Measurements from ENCODE around the gene DNAH7.

DNAH7 gene

GRCh38 chr2:195857132-195857531, 211.5 kb downstream of the DNAH7 start:
- no peak overlapping the region for H3K27ac ChIP-seq
- H3K4me3 ChIP-seq: no peak overlapping the region
- no peak overlapping the region for H3K9ac ChIP-seq
- no peaks in the 10 kb centered on the region for H3K4me1 ChIP-seq
- H4K20me1 ChIP-seq: no peaks in the 10 kb centered on the region
- TF ChIP-seq Cebpa-rat (IDR thresholded peaks at IDR 0.05): no peak
- H3K9me3 ChIP-seq: no peaks in the 10 kb centered on the region
- no peaks in the 10 kb centered on the region for H3K27me3 ChIP-seq
- no peak overlapping the region for H3K4me2 ChIP-seq
- H3K36me3 ChIP-seq: no peaks in the 10 kb centered on the region

GRCh38 chr2:195850764-195851163, 217.9 kb downstream of the DNAH7 start:
- Histone ChIP-seq H3K36me3 (no peaks in the 10 kb centered on the region), H3K4me2 (no peak overlapping the region), H3K4me3 (no peak overlapping the region), H4K20me1 (no peaks in the 10 kb centered on the region), H3K9ac (no peak overlapping the region), H3K9me3 (no peaks in the 10 kb centered on the region), H3K27ac (no peak overlapping the region), H3K4me1 (no peaks in the 10 kb centered on the region), H3K27me3 (no peaks in the 10 kb centered on the region)
- no peak for TF ChIP-seq Cebpa-rat (IDR thresholded peaks at IDR 0.05)

DNA sequence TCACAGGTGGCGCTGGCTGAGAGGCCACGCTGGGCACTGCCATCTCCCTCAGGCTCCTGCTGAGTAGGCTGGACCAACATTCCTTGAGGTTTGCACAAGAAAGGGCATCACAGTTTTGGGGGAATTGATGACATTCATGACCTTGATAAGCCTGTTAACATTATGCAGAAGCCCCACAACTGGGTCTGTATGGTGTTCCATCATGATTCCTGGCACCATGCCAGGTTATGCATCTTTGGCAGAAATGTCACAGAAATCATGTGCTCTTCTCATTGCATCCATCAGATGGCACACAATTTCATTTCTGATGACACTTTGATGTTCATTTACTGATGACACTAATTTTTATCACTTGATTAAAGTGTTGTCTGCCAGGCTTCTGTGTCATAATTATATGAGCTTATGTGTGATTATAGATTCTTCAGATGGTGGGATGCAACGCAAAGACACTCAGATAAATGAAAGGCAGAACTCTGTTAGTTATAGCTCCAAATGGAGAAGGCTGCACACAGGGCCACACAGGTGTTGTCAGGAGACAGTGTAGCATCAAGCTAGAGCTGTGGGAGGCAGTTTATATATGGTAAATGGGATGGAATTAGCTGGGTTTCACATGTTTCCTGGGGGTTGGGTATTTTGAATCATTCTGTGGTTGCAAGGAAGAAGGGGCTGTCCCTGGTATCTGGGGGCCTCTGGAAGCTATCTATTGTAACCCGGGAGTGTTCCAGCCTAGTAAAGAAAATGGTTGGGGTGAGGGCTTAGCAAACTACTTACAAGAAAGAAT, 220.3 kb downstream of the DNAH7 start:
- Histone ChIP-seq H3K27me3 (no peaks in the 10 kb centered on the region), H3K4me1 (no peaks in the 10 kb centered on the region), H4K20me1 (no peaks in the 10 kb centered on the region), H3K36me3 (no peaks in the 10 kb centered on the region), H3K27ac (no peak overlapping the region), H3K9ac (no peak overlapping the region), H3K9me3 (no peaks in the 10 kb centered on the region), H3K4me2 (no peak overlapping the region), H3K4me3 (no peak overlapping the region)
- TF ChIP-seq Cebpa-rat (IDR thresholded peaks at IDR 0.05): no peak

DNA sequence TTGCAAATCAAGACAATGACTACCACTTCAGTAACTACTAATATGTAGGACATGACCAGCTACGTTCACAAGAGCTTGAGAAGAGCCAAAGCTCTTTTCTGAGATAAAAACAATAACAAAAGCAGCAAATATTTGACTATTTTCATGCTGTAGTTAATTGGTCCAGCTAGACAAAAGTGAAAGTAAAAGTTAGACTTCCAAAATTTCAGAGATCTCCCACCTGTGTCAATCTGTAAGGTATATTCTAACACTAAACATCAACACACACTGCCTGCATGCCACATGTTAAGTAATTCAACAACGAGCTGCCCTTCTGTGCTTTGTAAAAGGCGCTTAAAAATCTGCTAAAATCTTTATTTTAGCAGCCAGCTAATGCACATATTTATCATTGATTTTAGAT, 225.7 kb downstream of the DNAH7 start:
- H3K4me2 ChIP-seq: no peak overlapping the region
- H3K27ac ChIP-seq: no peak overlapping the region
- H4K20me1 ChIP-seq: no peaks in the 10 kb centered on the region
- H3K27me3 ChIP-seq: no peaks in the 10 kb centered on the region
- no peak for TF ChIP-seq Cebpa-rat (IDR thresholded peaks at IDR 0.05)
- H3K4me1 ChIP-seq: no peaks in the 10 kb centered on the region
- no peak overlapping the region for H3K4me3 ChIP-seq
- no peaks in the 10 kb centered on the region for H3K36me3 ChIP-seq
- no peak overlapping the region for H3K9ac ChIP-seq
- H3K9me3 ChIP-seq: no peaks in the 10 kb centered on the region

GRCh38 chr2:195838002-195838401, 230.6 kb downstream of the DNAH7 start:
- Histone ChIP-seq H4K20me1 (no peaks in the 10 kb centered on the region), H3K27ac (no peak overlapping the region), H3K27me3 (no peaks in the 10 kb centered on the region), H3K36me3 (no peaks in the 10 kb centered on the region), H3K9me3 (no peaks in the 10 kb centered on the region), H3K4me2 (no peak overlapping the region), H3K9ac (no peak overlapping the region), H3K4me3 (no peak overlapping the region), H3K4me1 (no peaks in the 10 kb centered on the region)
- TF ChIP-seq Cebpa-rat (IDR thresholded peaks at IDR 0.05): no peak

DNA sequence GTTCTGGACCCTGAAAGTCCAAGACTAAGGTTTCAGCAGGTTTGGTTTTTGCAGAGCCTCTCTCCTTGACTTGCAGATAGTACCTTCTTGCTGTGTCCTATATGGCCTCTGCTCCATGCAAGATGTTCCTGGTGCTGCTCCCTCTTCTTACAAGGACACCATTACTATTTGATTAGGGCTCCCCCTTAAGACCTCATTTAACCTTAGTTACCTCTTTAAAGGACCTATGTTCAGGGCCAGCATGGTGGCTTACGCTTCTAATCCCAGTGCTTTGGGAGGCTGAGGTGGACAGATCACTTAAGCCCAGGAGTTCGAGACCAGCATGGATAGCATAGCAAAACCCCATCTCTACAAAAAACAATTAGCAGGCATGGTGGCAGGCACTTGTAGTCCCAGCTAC, 232.6 kb downstream of the DNAH7 start:
- Histone ChIP-seq H3K9ac (no peak overlapping the region), H3K9me3 (no peaks in the 10 kb centered on the region), H3K36me3 (no peaks in the 10 kb centered on the region), H3K4me2 (no peak overlapping the region), H3K27ac (no peak overlapping the region), H4K20me1 (no peaks in the 10 kb centered on the region), H3K4me1 (no peaks in the 10 kb centered on the region), H3K4me3 (no peak overlapping the region), H3K27me3 (no peaks in the 10 kb centered on the region)
- TF ChIP-seq Cebpa-rat (IDR thresholded peaks at IDR 0.05): no peak

DNA sequence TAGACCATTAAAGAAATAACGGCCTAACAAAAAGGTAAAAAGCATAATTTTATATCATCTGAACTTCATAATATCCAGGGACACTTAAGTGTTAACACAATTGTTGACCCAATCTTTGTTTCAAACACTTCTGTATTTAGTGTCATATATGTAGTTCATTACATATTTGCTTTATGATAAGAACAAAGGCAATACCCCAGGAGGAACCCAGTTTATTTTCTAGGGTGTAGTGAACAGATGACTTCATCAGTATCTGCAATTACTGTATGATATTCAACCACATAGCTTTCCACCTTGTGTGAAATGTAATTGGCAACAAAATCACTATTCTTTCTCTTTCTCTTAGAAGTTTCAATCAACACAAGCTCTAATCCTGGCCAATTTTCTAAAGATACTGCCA, 233.8 kb downstream of the DNAH7 start:
- Histone ChIP-seq H3K9ac (no peak overlapping the region), H4K20me1 (no peaks in the 10 kb centered on the region), H3K36me3 (no peaks in the 10 kb centered on the region), H3K27me3 (no peaks in the 10 kb centered on the region), H3K27ac (no peak overlapping the region), H3K4me2 (no peak overlapping the region), H3K4me1 (no peaks in the 10 kb centered on the region), H3K4me3 (no peak overlapping the region), H3K9me3 (no peaks in the 10 kb centered on the region)
- no peak for TF ChIP-seq Cebpa-rat (IDR thresholded peaks at IDR 0.05)

DNA sequence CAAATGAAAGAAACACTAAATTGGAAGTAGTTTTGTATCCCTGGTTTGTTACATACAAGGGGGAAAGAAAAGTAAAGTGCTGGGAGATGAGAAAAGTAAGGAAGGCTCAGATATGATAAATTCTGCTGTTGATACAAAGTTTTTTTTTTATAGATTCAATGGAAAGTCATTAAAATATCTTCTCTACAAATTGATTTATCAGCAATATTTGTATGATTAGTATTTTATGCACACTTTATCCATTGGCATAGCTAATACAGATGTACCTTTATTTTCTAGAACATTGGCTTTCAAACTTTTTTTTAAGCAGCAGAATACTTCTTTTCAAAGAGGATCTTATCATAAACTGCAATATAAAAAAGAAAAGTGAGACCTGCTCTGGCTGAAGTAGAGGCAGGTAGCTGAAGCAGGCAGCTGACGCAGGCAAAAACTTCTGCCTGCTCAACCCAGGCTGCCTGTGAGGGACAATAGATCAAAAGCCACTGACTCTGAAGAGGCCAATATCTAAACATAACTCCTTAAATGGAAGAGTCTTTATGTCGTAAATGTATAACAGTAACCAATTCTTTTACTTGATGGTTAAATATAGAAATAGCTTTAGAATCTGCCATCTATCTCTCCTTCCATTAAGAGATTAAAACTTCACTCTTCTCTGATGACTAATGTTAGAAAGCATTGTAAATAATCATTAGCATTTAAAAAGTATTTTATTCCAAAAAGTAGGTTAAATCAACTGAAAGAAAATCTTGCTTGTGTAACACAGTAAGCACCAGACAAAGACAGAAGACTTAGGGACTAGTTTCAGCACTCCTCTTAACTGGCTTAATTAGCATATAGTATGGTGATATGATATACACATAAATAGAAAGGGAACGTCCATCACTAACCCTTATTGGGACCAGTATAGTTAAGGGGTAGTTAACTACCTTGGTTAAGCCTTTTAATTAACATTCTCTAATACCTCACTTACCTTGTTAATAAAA, 237.4 kb downstream of the DNAH7 start:
- no peaks in the 10 kb centered on the region for H3K27me3 ChIP-seq
- H3K4me3 ChIP-seq: no peak overlapping the region
- no peaks in the 10 kb centered on the region for H4K20me1 ChIP-seq
- H3K36me3 ChIP-seq: no peaks in the 10 kb centered on the region
- H3K9me3 ChIP-seq: no peaks in the 10 kb centered on the region
- H3K4me1 ChIP-seq: no peaks in the 10 kb centered on the region
- TF ChIP-seq Cebpa-rat (IDR thresholded peaks at IDR 0.05): no peak
- H3K4me2 ChIP-seq: no peak overlapping the region
- H3K27ac ChIP-seq: no peak overlapping the region
- no peak overlapping the region for H3K9ac ChIP-seq

DNA sequence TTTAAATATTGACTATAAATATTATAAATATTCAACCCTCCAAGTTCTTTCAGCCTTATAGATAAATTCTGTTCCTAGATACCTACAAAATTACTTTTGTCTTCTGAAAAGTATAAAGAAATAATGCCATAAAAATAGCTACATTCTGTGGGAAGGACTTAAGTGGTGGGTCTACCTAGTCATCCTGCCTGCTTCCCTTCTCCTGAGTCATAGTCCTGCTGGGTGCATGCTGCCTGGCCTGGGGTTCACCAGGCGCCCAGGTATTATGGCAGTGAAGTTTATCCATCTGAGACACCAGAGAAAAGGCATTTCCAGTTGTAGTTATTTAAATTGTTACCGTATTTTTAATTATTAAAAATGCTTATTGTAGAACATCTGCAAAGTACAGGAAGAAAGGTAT, 244.2 kb downstream of the DNAH7 start:
- H3K4me3 ChIP-seq: no peak overlapping the region
- H3K4me2 ChIP-seq: no peak overlapping the region
- H4K20me1 ChIP-seq: no peaks in the 10 kb centered on the region
- H3K9ac ChIP-seq: no peak overlapping the region
- H3K4me1 ChIP-seq: no peaks in the 10 kb centered on the region
- H3K36me3 ChIP-seq: no peaks in the 10 kb centered on the region
- TF ChIP-seq Cebpa-rat (IDR thresholded peaks at IDR 0.05): no peak
- no peak overlapping the region for H3K27ac ChIP-seq
- no peaks in the 10 kb centered on the region for H3K27me3 ChIP-seq
- no peaks in the 10 kb centered on the region for H3K9me3 ChIP-seq

DNA sequence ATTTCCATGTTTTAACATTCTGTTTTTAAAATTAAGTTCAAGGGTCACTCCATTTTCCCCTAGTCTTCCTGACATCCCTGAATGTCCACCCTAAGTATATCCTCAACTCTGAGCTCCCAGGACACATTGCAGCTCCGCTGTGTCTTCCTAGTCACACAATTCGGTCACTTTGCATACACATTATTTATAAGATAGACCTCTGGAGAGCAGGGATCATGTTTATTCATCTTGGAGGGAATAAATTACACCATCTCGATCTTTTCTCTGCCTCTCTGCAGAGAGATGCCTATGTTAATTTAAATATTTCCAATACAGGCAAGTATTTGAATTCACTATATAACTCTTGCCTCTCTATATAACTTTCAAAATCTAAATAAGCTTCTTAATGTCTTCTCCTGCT, 245.4 kb downstream of the DNAH7 start:
- Histone ChIP-seq H3K4me3 (no peak overlapping the region), H3K9ac (no peak overlapping the region), H3K27ac (no peak overlapping the region), H3K9me3 (no peaks in the 10 kb centered on the region), H4K20me1 (no peaks in the 10 kb centered on the region), H3K4me2 (no peak overlapping the region), H3K4me1 (no peaks in the 10 kb centered on the region), H3K36me3 (no peaks in the 10 kb centered on the region), H3K27me3 (no peaks in the 10 kb centered on the region)
- no peak for TF ChIP-seq Cebpa-rat (IDR thresholded peaks at IDR 0.05)

All from BLaER1 (cell line).